Measurements from ENCODE around the gene NSUN2. TPM values are rescaled to one million over a fixed set of nuclear protein-coding genes. Genes with fewer than 3 reads are reported as not detected.
"Not testable (repeated sequence)": the region's sequence is repeated elsewhere in the genome, so short reads cannot be mapped to it uniquely, and the experiment has no call there.

NSUN2 gene
- total RNA-seq, 1 donor from 2014 or later = 70.2 TPM

DNA sequence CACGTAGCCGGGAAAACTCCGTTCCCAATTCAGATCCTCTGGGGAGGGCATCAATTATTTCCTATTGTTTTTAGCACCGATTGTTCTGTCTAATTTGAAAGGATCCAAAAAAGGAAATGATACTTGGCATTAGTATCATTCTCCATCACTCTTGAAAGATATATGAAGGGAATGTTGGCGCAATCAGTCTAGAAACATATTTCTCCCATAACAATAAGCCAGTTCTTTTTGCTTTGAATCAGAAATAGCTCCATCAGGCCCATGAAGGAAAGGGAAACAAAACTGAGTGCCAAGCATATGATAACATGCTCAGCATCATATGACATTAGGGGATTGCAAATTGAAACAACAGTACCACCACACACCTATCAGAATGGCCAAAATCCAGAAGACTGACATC is 40.2 kb upstream of the NSUN2 start:
- Mint-ChIP-seq H3K27ac (ENCODE audit: unreplicated experiment) (no peak overlapping the region), H3K36me3 (ENCODE audit: low read depth, unreplicated experiment) (peaks cover 15% of the 10 kb centered on the region), H3K4me1 (ENCODE audit: unreplicated experiment) (no peaks in the 10 kb centered on the region), H3K9me3 (ENCODE audit: unreplicated experiment) (no peaks in the 10 kb centered on the region), H3K4me3 (ENCODE audit: unreplicated experiment) (no peak overlapping the region), H3K27me3 (ENCODE audit: unreplicated experiment) (peaks cover 3% of the 10 kb centered on the region)
- DNase-seq (ENCODE audit: low spot score) = no peak
- TF ChIP-seq, protein P1, sequence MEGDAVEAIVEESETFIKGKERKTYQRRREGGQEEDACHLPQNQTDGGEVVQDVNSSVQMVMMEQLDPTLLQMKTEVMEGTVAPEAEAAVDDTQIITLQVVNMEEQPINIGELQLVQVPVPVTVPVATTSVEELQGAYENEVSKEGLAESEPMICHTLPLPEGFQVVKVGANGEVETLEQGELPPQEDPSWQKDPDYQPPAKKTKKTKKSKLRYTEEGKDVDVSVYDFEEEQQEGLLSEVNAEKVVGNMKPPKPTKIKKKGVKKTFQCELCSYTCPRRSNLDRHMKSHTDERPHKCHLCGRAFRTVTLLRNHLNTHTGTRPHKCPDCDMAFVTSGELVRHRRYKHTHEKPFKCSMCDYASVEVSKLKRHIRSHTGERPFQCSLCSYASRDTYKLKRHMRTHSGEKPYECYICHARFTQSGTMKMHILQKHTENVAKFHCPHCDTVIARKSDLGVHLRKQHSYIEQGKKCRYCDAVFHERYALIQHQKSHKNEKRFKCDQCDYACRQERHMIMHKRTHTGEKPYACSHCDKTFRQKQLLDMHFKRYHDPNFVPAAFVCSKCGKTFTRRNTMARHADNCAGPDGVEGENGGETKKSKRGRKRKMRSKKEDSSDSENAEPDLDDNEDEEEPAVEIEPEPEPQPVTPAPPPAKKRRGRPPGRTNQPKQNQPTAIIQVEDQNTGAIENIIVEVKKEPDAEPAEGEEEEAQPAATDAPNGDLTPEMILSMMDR (IDR thresholded peaks at IDR 0.05; ENCODE audit: unreplicated experiment) = no peak

DNA sequence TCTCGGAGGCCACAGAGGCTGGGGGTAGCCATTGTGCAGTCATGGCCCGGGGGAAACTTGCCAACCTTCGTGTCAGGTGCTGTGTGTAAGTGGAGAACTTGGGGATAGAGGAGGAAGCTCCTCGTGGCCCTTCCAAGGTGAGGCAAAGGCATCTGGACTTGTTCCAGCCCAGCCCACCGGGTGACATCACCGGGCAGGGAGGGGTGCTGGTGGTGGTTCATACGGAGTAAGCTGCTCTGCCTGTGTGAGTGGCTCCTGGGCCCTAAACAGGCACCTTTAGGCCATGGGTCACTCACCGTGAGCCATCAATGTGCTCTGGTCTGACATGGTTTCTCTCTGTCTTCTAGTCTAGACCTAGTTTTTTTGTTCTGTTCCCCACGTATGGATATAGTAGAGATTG is 35.9 kb upstream of the NSUN2 start:
- H3K27me3 Mint-ChIP-seq (ENCODE audit: unreplicated experiment); DNase-seq (ENCODE audit: low spot score); H3K27ac Mint-ChIP-seq (ENCODE audit: unreplicated experiment); H3K4me1 Mint-ChIP-seq (ENCODE audit: unreplicated experiment); H3K4me3 Mint-ChIP-seq (ENCODE audit: unreplicated experiment); H3K9me3 Mint-ChIP-seq (ENCODE audit: unreplicated experiment): not testable (repeated sequence)
- H3K36me3 Mint-ChIP-seq (ENCODE audit: low read depth, unreplicated experiment) = peaks cover 19% of the 10 kb centered on the region

DNA sequence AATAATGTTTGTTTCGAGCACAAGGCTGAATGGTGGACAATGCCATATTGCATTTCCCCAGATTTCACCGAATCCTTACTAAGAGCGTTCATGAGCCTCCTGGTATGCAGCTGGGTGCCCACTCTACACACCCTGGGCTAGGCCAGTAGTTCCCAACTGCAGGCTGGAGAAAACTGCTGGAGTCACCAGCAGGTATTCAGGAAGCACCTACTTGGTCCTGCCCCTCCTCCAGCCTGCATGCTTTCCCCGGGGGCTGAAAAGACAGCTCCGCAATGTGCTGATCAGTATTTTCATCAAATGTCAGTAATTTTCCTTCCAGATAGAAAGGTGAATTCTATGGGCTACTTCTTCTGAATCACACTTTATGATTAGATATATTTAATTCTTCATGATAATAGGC is 34.8 kb upstream of the NSUN2 start:
- Mint-ChIP-seq H3K4me3 (ENCODE audit: unreplicated experiment) (no peak overlapping the region), H3K9me3 (ENCODE audit: unreplicated experiment) (no peaks in the 10 kb centered on the region), H3K36me3 (ENCODE audit: low read depth, unreplicated experiment) (peaks cover 9% of the 10 kb centered on the region), H3K4me1 (ENCODE audit: unreplicated experiment) (no peaks in the 10 kb centered on the region), H3K27me3 (ENCODE audit: unreplicated experiment) (peaks cover 1% of the 10 kb centered on the region), H3K27ac (ENCODE audit: unreplicated experiment) (no peak overlapping the region)
- TF ChIP-seq, protein P1 (IDR thresholded peaks at IDR 0.05; ENCODE audit: unreplicated experiment) = no peak
- DNase-seq (ENCODE audit: low spot score) = no peak

DNA sequence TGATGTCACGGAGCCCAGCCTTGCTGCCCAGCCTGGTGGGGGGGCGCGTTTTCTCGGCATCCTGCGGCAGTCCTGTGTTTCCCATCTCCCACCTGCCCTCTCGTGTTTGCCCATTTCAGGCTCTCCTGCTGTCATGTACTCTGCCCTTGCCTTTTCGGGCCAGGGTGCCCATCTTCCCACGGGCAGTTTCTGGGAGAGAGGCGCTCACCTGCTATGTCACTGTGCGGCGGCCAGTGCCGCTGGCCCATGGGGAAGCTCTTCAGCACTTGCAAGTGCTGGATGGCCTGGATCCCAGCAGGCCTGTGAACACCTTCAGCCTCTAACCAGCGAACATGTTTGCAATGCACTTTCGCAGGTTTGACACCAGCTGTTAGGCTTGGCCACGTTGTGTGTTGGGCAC is 33.9 kb upstream of the NSUN2 start:
- peaks cover 9% of the 10 kb centered on the region for H3K36me3 Mint-ChIP-seq (ENCODE audit: low read depth, unreplicated experiment)
- H3K27ac Mint-ChIP-seq (ENCODE audit: unreplicated experiment) = no peak overlapping the region

DNA sequence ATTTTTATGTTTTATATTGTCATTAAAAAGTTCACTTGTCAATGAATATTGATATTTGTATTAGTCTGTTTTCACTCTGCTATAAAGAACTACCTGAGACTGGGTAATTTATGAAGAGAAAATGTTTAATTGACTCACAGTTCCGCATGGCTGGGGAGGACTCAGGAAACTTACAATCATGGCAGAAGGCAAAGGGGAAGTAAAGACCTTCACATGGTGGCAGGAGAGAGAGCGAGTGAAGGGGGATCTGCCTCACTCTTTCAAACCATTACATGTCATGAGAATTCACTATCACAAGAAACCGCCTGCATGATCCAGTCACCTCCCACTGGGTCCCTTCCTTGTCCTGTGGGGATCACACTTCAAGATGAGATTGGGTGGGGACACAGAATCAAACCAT is 27.8 kb upstream of the NSUN2 start:
- H3K27ac Mint-ChIP-seq (ENCODE audit: unreplicated experiment) = no peak overlapping the region
- H3K9me3 Mint-ChIP-seq (ENCODE audit: unreplicated experiment) = no peaks in the 10 kb centered on the region
- H3K36me3 Mint-ChIP-seq (ENCODE audit: low read depth, unreplicated experiment) = peaks cover 25% of the 10 kb centered on the region
- H3K4me1 Mint-ChIP-seq (ENCODE audit: unreplicated experiment) = no peaks in the 10 kb centered on the region
- no peak for DNase-seq (ENCODE audit: low spot score)
- H3K4me3 Mint-ChIP-seq (ENCODE audit: unreplicated experiment) = no peak overlapping the region
- H3K27me3 Mint-ChIP-seq (ENCODE audit: unreplicated experiment) = peaks cover 4% of the 10 kb centered on the region
- TF ChIP-seq, protein P1 (IDR thresholded peaks at IDR 0.05; ENCODE audit: unreplicated experiment) = no peak

More for the DNA sequence above, 33.9 kb upstream of the NSUN2 start:
- no peaks in the 10 kb centered on the region for H3K4me1 Mint-ChIP-seq (ENCODE audit: unreplicated experiment)
- H3K4me3 Mint-ChIP-seq (ENCODE audit: unreplicated experiment) = no peak overlapping the region
- TF ChIP-seq, protein P1 (IDR thresholded peaks at IDR 0.05; ENCODE audit: unreplicated experiment) = no peak
- no peaks in the 10 kb centered on the region for H3K9me3 Mint-ChIP-seq (ENCODE audit: unreplicated experiment)
- peaks cover 1% of the 10 kb centered on the region for H3K27me3 Mint-ChIP-seq (ENCODE audit: unreplicated experiment)
- DNase-seq (ENCODE audit: low spot score) = no peak

Measured in endothelial cell (in vitro differentiated cells).